IMR-90 (cell line): Measurements from ENCODE around the gene HDAC7.

Experiments used
- BHLHE40 ChIP-seq: fragments of 150-350 bp; IDR thresholded peaks from 2 replicates; pipeline ENCODE4 v1.6.1; 2016; ENCODE audit warnings: mild to moderate bottlenecking, low read depth, low read length
- CEBPB ChIP-seq: IDR thresholded peaks from 2 replicates; pipeline ENCODE4 v1.6.1; 2012; ENCODE audit warnings: low read depth, low read length, improper control_type of control experiment
- CHD1 ChIP-seq: IDR thresholded peaks from 2 replicates; pipeline ENCODE4 v1.6.1; 2012; ENCODE audit warnings: low read depth, low read length, improper control_type of control experiment
- CTCF ChIP-seq: conservative IDR thresholded peaks from 2 replicates; pipeline ENCODE4 v1.5.1; 2012; ENCODE audit warnings: mild to moderate bottlenecking, low read depth, low read length, improper control_type of control experiment
- ELK1 ChIP-seq: fragments of 150-350 bp; IDR thresholded peaks from 2 replicates; pipeline ENCODE4 v1.6.1; 2016; ENCODE audit warnings: low read depth, mild to moderate bottlenecking, low read length, moderate library complexity, borderline replicate concordance
- MAFK ChIP-seq: IDR thresholded peaks from 2 replicates; pipeline ENCODE4 v1.6.1; 2012; ENCODE audit warnings: low read depth, low read length, improper control_type of control experiment
- MAZ ChIP-seq: IDR thresholded peaks from 2 replicates; pipeline ENCODE4 v1.6.1; 2012; ENCODE audit warnings: low read depth, mild to moderate bottlenecking, low read length, improper control_type of control experiment, moderate library complexity, borderline replicate concordance
- NFE2L2 ChIP-seq: fragments of 150-350 bp; IDR thresholded peaks from 2 replicates; pipeline ENCODE4 v1.6.1; 2016; ENCODE audit warnings: low read depth, mild to moderate bottlenecking, low read length
- POLR2A ChIP-seq: IDR thresholded peaks from 2 replicates; pipeline ENCODE4 v1.6.1; 2012; ENCODE audit warnings: mild to moderate bottlenecking, low read depth, low read length
- RAD21 ChIP-seq: IDR thresholded peaks from 2 replicates; pipeline ENCODE4 v1.6.1; 2012; ENCODE audit warnings: low read length, improper control_type of control experiment
- RCOR1 ChIP-seq: IDR thresholded peaks from 2 replicates; pipeline ENCODE4 v1.6.1; 2012; ENCODE audit warnings: mild to moderate bottlenecking, low read length, improper control_type of control experiment; ENCODE audit not compliant: insufficient replicate concordance
- RFX5 ChIP-seq: IDR thresholded peaks from 2 replicates; pipeline ENCODE4 v1.8.0; 2012; ENCODE audit warnings: low read depth, mild to moderate bottlenecking, low read length, moderate library complexity
- SMC3 ChIP-seq: fragments of 150-350 bp; IDR thresholded peaks from 2 replicates; pipeline ENCODE4 v1.6.1; 2016; ENCODE audit warnings: low read depth, mild to moderate bottlenecking, antibody characterized with exemption, low read length, moderate library complexity
- USF2 ChIP-seq: fragments of 150-350 bp; IDR thresholded peaks from 2 replicates; pipeline ENCODE4 v1.6.1; 2017; ENCODE audit warnings: mild to moderate bottlenecking, antibody characterized with exemption, low read length, low read depth

- TF ChIP-seq CTCF = no peak
- TF ChIP-seq RCOR1 = no peak
- TF ChIP-seq POLR2A = no peak
- TF ChIP-seq MAZ = no peak
- TF ChIP-seq RFX5 = no peak
- no peak for TF ChIP-seq NFE2L2
- TF ChIP-seq BHLHE40 = no peak
- no peak for TF ChIP-seq CEBPB
- TF ChIP-seq RAD21 = no peak
- no peak for TF ChIP-seq CHD1
- TF ChIP-seq SMC3 = no peak
- TF ChIP-seq USF2 = no peak
- no peak for TF ChIP-seq MAFK
- TF ChIP-seq ELK1 = no peak
These were observed 19.6 kb upstream of the HDAC7 start for GRCh38 chr12:47839214-47839876.
